ENCODE data around the gene SNRPD3. TPM values are rescaled to one million over a fixed set of nuclear protein-coding genes. Genes with fewer than 3 reads are reported as not detected.

SNRPD3 gene
- total RNA-seq, 2 donors from 2014 or later, result 152 to 169 TPM

DNA sequence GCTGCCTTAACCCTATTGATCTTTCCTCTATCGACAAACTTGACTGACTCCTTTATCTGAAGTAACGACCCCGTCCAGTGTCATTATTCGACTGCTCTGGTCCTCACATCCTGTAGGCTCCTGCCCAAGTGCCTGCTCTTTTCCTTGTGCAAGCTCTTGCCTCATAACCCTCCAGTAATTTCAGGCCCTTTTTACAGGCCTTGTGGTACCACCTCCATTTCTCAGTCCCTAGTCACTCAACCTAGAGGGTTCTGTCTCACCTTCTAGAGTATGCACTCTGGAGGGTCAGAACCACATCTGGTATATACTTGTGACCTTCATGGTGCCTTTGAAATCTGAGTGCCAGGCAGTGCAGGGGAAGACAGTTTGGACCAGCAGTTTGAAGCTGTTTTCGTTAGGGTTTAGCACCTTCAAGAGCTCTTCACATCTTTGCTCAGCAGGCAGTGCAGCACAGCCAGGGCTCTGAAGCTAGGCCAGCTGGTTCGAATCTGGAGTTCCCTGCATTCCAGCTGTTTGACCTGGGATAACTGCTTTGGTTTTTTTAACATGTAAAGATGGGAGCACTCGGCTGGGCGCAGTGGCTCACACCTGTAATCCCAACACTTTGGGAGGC is 11.2 kb downstream of the SNRPD3 start:
- H3K9me3 ChIP-seq, result no peaks in the 10 kb centered on the region
- 79% methylated on average over 8 of the region's 8 CpGs for WGBS
- H3K27ac ChIP-seq, result no peak overlapping the region
- no peak overlapping the region for H3K4me3 ChIP-seq
- no peak for TF ChIP-seq POLR2A (IDR thresholded peaks at IDR 0.05)
- TF ChIP-seq POLR2AphosphoS5 (IDR thresholded peaks at IDR 0.05), result no peak
- TF ChIP-seq, protein P1, sequence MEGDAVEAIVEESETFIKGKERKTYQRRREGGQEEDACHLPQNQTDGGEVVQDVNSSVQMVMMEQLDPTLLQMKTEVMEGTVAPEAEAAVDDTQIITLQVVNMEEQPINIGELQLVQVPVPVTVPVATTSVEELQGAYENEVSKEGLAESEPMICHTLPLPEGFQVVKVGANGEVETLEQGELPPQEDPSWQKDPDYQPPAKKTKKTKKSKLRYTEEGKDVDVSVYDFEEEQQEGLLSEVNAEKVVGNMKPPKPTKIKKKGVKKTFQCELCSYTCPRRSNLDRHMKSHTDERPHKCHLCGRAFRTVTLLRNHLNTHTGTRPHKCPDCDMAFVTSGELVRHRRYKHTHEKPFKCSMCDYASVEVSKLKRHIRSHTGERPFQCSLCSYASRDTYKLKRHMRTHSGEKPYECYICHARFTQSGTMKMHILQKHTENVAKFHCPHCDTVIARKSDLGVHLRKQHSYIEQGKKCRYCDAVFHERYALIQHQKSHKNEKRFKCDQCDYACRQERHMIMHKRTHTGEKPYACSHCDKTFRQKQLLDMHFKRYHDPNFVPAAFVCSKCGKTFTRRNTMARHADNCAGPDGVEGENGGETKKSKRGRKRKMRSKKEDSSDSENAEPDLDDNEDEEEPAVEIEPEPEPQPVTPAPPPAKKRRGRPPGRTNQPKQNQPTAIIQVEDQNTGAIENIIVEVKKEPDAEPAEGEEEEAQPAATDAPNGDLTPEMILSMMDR (IDR thresholded peaks at IDR 0.05), result no peak
- intact Hi-C loops (cut with DNase I), result no loop called here
- no peaks in the 10 kb centered on the region for H3K27me3 ChIP-seq (replicated peaks; ENCODE audit: insufficient read depth)
- H3K36me3 ChIP-seq, result peaks cover 0 to 11% of the 10 kb centered on the region in 2 donors
- no peaks in the 10 kb centered on the region for H3K4me1 ChIP-seq (replicated peaks)
- DNase-seq (ENCODE audit: low spot score), result no peak

DNA sequence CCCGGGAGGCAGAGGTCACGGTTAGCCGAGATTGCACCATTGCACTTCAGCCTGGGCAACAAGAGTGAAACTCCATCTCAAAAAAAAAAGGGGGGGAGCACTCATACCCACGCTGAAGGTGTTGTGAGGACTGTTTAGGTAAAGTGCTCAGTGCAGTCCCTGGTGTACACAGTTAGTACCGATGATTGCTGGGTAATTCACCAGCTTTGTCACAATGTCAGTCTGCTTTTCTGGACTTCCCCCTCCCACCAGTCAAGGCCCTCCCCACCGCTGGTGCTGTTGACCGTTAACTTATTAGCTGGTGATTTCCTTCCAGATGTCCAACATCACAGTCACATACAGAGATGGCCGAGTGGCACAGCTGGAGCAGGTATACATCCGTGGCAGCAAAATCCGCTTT is 11.9 kb downstream of the SNRPD3 start:
- Histone ChIP-seq H3K27ac (no peak overlapping the region), H3K4me1 (replicated peaks) (no peaks in the 10 kb centered on the region), H3K9me3 (no peaks in the 10 kb centered on the region), H3K27me3 (replicated peaks; ENCODE audit: insufficient read depth) (no peaks in the 10 kb centered on the region), H3K36me3 (peaks cover 0 to 11% of the 10 kb centered on the region in 2 donors), H3K4me3 (no peak overlapping the region)
- WGBS, result 82% methylated on average over 10 of the region's 10 CpGs
- intact Hi-C loops (cut with DNase I), result no loop called here
- DNase-seq (ENCODE audit: low spot score), result no peak
- TF ChIP-seq POLR2AphosphoS5 (IDR thresholded peaks at IDR 0.05), result no peak
- TF ChIP-seq, protein P1 (IDR thresholded peaks at IDR 0.05), result no peak
- TF ChIP-seq POLR2A (IDR thresholded peaks at IDR 0.05), result no peak

DNA sequence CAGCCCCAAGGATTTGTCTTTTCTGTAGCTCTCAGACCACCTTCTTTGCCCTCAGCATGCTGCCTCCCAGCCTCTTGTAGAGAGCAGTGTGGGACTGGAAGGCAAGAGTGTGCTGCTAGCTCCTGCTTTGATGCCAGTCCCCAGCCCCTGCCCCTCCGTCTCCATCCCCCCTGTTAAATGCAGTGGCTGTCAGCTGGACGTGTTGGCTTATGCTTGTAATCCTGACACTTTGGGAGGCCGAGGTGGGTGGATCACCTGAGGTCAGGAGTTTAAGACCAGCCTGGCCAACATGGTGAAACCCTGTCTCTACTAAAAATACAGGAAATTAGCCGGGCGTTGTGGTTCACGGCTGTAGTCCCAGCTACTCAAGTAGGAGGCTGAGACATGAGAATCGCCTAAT is 15.5 kb downstream of the SNRPD3 start:
- H3K4me1 ChIP-seq (replicated peaks), result no peaks in the 10 kb centered on the region
- TF ChIP-seq, protein P1 (IDR thresholded peaks at IDR 0.05), result no peak
- no peak for TF ChIP-seq POLR2A (IDR thresholded peaks at IDR 0.05)
- no peak for TF ChIP-seq POLR2AphosphoS5 (IDR thresholded peaks at IDR 0.05)
- H3K9me3 ChIP-seq, result no peaks in the 10 kb centered on the region
- 94% methylated on average over 7 of the region's 7 CpGs for WGBS
- intact Hi-C loops (cut with DNase I), result no loop called here
- H3K4me3 ChIP-seq, result no peak overlapping the region
- no peaks in the 10 kb centered on the region for H3K27me3 ChIP-seq (replicated peaks; ENCODE audit: insufficient read depth)
- no peak for DNase-seq (ENCODE audit: low spot score)
- peaks cover 0 to 13% of the 10 kb centered on the region in 2 donors for H3K36me3 ChIP-seq
- H3K27ac ChIP-seq, result no peak overlapping the region

DNA sequence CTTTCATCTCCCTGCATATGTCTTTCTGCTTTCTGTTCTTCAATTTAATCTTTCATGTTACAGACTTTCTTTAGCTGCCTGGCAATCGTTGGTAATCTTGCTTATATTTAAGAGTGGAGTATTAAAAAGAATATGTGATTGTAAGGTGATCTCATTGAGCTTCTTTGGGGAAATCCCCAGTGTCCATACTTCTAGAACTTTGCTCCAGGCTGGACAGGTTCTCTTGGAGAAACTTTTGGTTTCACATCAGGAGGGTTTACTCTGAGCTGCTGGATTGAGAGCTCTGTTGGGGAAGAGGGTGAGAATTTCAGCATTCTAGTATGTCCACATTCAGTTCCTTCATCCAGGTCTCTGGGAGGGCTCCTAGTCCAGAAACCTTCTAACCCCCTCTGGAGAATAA is 21.0 kb downstream of the SNRPD3 start:
- WGBS, result 76% methylated on average over 1 of the region's 1 CpG
- intact Hi-C loops (cut with DNase I), result no loop called here
- no peak overlapping the region for H3K27ac ChIP-seq
- no peak for DNase-seq (ENCODE audit: low spot score)
- no peaks in the 10 kb centered on the region for H3K4me1 ChIP-seq (replicated peaks)
- H3K27me3 ChIP-seq (replicated peaks; ENCODE audit: insufficient read depth), result no peaks in the 10 kb centered on the region
- no peak overlapping the region for H3K4me3 ChIP-seq
- TF ChIP-seq, protein P1 (IDR thresholded peaks at IDR 0.05), result no peak
- TF ChIP-seq POLR2AphosphoS5 (IDR thresholded peaks at IDR 0.05) (no peak), POLR2A (IDR thresholded peaks at IDR 0.05) (no peak)
- H3K36me3 ChIP-seq, result peaks cover 0 to 6% of the 10 kb centered on the region in 2 donors
- no peaks in the 10 kb centered on the region for H3K9me3 ChIP-seq

All from prostate gland (tissue), 2 donors.